GM12873 (cell line): ENCODE data around the gene LBP.

Source experiments
- TF ChIP-seq, protein P1 (sequence below): IDR thresholded peaks from 2 replicates; pipeline ENCODE4 v1.5.1; 2012; ENCODE audit warnings: low read depth, mild to moderate bottlenecking, moderate library complexity, low read length, control low read depth; ENCODE audit not compliant: insufficient read depth; ENCODE audit errors: missing control alignments

The LBP gene

DNA sequence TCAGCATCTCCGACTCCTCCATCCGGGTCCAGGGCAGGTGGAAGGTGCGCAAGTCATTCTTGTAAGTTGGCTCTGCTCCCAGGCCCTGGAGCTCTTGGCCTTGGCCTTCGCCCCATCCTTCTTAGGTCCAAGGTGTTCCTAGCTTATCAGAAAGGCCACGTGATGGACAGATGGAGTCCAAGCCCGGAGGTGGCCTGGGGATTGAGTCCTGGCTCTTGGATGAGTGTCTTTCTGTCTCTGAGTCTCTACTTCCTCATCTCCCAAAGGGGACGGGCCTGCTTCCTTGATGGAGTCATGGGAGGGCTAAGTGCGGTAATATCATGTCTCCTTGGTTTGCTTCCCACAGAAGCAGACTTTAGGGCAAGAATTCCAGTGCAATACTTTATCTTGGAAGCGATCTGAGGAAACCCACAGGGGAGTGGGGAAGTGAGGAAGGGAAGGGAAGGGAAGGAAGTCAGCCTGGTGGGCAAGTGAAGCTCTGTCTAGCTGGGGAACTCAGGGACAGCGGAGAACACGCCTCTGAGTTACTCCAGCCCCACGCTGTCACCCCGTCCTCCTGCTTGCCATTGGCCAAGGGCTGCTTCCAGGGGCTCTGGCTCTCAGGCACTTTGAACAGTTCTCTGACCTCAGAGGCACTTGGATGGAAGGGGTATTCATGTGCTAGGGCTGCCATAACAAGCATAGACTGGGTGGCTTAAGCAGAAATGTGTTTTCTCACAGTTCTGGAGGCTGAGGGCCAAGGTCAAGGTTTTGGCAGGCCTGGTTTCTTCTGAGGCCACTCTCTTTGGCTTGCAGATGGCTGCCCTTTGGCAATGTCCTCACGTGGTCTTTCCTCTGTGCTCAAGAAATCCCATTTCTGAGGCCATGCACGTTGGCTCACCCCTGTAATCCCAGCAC is 4.8 kb downstream of the LBP start:
- TF ChIP-seq, protein P1, sequence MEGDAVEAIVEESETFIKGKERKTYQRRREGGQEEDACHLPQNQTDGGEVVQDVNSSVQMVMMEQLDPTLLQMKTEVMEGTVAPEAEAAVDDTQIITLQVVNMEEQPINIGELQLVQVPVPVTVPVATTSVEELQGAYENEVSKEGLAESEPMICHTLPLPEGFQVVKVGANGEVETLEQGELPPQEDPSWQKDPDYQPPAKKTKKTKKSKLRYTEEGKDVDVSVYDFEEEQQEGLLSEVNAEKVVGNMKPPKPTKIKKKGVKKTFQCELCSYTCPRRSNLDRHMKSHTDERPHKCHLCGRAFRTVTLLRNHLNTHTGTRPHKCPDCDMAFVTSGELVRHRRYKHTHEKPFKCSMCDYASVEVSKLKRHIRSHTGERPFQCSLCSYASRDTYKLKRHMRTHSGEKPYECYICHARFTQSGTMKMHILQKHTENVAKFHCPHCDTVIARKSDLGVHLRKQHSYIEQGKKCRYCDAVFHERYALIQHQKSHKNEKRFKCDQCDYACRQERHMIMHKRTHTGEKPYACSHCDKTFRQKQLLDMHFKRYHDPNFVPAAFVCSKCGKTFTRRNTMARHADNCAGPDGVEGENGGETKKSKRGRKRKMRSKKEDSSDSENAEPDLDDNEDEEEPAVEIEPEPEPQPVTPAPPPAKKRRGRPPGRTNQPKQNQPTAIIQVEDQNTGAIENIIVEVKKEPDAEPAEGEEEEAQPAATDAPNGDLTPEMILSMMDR: no peak

DNA sequence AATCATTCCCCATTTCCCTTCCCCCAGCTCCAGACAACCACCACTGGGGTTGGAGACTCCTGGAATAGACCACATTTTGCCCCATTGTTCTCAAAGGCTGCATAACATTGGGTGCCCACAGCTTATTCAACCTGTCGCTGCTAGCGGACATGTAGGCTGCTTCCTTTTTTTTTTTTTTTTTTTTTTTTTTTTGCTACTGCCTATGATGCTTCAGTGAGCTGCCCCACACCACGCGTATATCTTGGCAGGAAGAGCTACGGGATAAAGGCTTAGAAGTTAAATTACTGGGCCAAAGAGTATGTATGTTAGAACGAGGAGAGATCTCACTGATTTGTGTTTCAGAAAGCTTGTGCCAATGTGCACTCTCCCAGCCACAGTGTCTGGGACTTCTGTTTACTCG is 7.0 kb downstream of the LBP start:
- TF ChIP-seq, protein P1: no peak

DNA sequence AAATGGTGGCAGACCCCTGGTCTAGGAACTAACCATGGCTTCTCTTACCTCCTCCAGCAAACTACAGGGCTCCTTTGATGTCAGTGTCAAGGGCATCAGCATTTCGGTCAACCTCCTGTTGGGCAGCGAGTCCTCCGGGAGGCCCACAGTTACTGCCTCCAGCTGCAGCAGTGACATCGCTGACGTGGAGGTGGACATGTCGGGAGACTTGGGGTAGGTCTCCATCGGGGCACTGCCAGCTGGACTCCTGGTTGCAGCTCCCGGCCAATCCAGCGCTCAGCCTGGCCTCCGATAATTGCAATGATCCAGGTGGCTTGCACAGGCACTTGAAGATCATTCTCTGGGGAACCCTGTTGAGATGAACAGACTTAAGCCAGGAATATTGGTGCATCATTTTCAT is 7.9 kb downstream of the LBP start:
- TF ChIP-seq, protein P1: no peak

DNA sequence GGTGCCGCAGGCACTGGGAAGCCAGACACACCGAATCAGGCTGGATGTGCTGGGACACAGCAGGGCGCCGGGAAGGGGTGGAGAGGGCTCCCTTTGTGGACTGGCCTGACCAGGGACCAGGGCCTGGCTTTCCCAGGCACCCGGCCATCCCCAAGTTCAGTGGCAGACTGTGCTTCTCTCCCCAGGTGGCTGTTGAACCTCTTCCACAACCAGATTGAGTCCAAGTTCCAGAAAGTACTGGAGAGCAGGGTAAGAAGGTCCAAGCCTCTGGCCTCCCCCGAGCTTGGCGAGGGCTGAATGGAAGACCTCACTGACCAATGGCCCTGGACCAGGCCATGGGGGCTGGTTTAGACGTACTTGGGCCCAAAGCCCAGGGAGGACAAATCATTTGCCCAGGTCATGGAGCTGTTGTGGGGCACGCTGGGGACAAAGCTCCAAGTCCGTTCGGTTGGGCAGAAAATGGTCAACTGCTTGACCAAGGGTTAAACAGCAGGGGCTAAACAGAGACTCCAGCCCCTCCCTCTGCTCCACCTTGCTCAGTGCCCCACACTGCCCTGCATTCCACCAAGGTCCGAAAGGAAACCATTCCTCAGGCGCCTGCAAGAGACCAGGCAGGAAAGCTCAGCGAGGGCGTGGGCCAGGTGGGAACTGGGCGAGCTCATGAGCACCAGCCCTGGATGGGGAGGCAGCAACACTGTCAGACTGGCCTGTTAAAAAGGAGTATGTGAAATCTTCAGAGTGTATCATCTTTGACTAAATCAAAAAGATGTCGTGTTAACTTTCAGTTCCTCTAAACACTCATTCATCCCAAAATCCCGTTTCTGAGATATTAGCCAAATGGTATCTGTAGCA is 9.1 kb downstream of the LBP start:
- TF ChIP-seq, protein P1: no peak

DNA sequence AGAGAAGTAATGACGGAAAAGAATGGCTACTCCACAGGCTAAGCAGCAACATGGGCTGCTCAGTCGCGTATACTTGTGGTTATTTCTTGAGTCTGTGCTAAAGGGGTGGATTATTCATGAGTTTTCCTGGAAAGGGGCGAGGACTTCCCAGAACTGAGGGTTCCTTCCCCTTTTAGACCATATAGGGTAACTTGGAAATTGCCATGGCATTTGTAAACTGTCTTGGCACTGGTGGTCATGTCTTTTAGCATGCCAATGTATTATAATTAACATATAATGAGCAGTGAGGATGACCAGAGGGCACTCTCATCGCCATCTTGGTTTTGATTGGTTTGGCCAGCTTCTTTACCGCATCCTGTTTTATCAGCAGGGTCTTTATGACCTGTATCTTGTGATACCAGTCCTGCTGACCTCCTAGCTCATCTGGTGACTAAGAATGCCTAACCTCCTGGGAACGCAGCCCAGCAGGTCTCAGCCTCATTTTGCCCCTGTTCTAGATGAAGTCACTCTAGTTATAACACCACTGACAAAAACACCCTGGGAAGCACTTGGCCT is 11.4 kb downstream of the LBP start:
- TF ChIP-seq, protein P1: no peak

DNA sequence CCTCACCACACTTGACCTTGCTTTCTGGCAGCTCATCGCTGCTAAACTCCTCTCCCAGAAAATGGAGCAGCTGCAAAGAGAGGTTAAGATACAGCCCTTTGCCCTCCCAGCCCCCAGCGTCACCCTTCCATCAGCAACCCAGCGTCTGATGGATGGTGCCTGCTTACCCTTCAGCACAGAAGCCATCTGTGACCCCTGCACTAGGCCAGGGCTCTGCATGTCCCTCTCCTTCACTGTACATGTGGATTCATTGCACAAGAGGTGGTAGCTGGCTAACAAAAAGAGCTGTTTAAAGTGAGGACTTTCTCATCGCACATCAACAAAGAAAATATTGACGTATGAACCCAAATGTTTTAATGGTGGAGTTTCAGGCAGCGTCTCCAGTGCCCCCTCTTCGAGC is 12.3 kb downstream of the LBP start:
- TF ChIP-seq, protein P1: no peak
